ENCODE results near the gene IGF2BP2. TPM values are rescaled to one million over a fixed set of nuclear protein-coding genes. Genes with fewer than 3 reads are reported as not detected.

Gene IGF2BP2
- total and polyA plus RNA-seq, 8 donors, result 3.2 to 17.0 (median 6.6) TPM

- Histone ChIP-seq H3K36me3 (peaks cover 0 to 3% (median 0%) of the 10 kb centered on the region in 3 donors), H3K4me3 (no peak overlapping the region), H3K27ac (no peak overlapping the region), H3K9me3 (no peaks in the 10 kb centered on the region), H3K4me1 (no peaks in the 10 kb centered on the region), H3K27me3 (no peaks in the 10 kb centered on the region)
- no peak for ATAC-seq
- intact Hi-C loops (cut with DNase I), result no loop called here
- no peak for TF ChIP-seq CTCF (IDR thresholded peaks at IDR 0.05)
- no peak for FAIRE-seq
- DNase-seq, result no peak
- 60 to 68% methylated on average over 4 of the region's 4 CpGs for WGBS, 2 donors
Observed at GRCh38 chr3:185693985-185694653, 130.7 kb downstream of the IGF2BP2 start.

GRCh38 chr3:185691622-185692021 is 133.2 kb downstream of the IGF2BP2 start:
- intact Hi-C loops (cut with DNase I), result no loop called here
- no peaks in the 10 kb centered on the region for H3K27me3 ChIP-seq
- no peak for ATAC-seq
- DNase-seq, result no peak
- no peak for TF ChIP-seq CTCF (IDR thresholded peaks at IDR 0.05)
- WGBS, 2 donors, result 95% methylated on average over 2 of the region's 2 CpGs
- no peaks in the 10 kb centered on the region for H3K4me1 ChIP-seq
- no peak overlapping the region for H3K27ac ChIP-seq
- no peak for FAIRE-seq
- peaks cover 0 to 3% (median 0%) of the 10 kb centered on the region in 3 donors for H3K36me3 ChIP-seq
- H3K9me3 ChIP-seq, result no peaks in the 10 kb centered on the region
- no peak overlapping the region for H3K4me3 ChIP-seq

- H3K36me3 ChIP-seq, result peaks cover 0 to 3% (median 0%) of the 10 kb centered on the region in 3 donors
- H3K4me3 ChIP-seq, result no peak overlapping the region
- no peaks in the 10 kb centered on the region for H3K9me3 ChIP-seq
- intact Hi-C loops (cut with DNase I), result loop anchor here in 1 of 3 donors (10.0 kb wide), 1 partner anchor 77 kb away; no protein-coding TSS in a partner anchor
- FAIRE-seq, result no peak
- H3K4me1 ChIP-seq, result no peaks in the 10 kb centered on the region
- no peak for TF ChIP-seq CTCF (IDR thresholded peaks at IDR 0.05)
- ATAC-seq, result no peak
- no peaks in the 10 kb centered on the region for H3K27me3 ChIP-seq
- 54 to 61% methylated on average over 6 of the region's 6 CpGs for WGBS, 2 donors
- H3K27ac ChIP-seq, result no peak overlapping the region
- DNase-seq, result no peak
Observed at GRCh38 chr3:185687271-185687878, 137.5 kb downstream of the IGF2BP2 start.

GRCh38 chr3:185685231-185686035 is 139.4 kb downstream of the IGF2BP2 start:
- intact Hi-C loops (cut with DNase I), result loop anchor here in 1 of 3 donors (10.0 kb wide), 1 partner anchor 79 kb away; no protein-coding TSS in a partner anchor
- no peak overlapping the region for H3K27ac ChIP-seq
- no peak overlapping the region for H3K4me3 ChIP-seq
- WGBS, 2 donors, result 90 to 91% methylated on average over 9 of the region's 9 CpGs
- H3K4me1 ChIP-seq, result no peaks in the 10 kb centered on the region
- ATAC-seq, result no peak
- H3K27me3 ChIP-seq, result no peaks in the 10 kb centered on the region
- no peak for FAIRE-seq
- no peaks in the 10 kb centered on the region for H3K36me3 ChIP-seq
- TF ChIP-seq CTCF (IDR thresholded peaks at IDR 0.05), result no peak
- no peaks in the 10 kb centered on the region for H3K9me3 ChIP-seq
- no peak for DNase-seq
